T-cell (primary cell): Measurements from ENCODE around the gene MARCHF9. TPM values are rescaled to one million over a fixed set of nuclear protein-coding genes. Genes with fewer than 3 reads are reported as not detected.

ENCODE experiments used
- ATAC-seq, 4 experiments: fragments of 200-7000 bp in 3 of 4; fragments of 150-1000 bp in 1 of 4; cut with Tn5 transposase; replicated peaks in 1 of 4; 1 replicate in 3 of 4; 2 replicates in 1 of 4; pipeline ENCODE4 v1.10.0; 2021; ENCODE audit warnings: moderate library complexity in 3 of 4, mild to moderate bottlenecking in 2 of 4, moderate number of reproducible peaks in 1 of 4
- CTCF ChIA-PET, 2 donors: fragments of 300-600 bp; sonication (Branson Sonifier 250); formaldehyde crosslinking; loops; one replicate each; lab custom pipeline; 2022; ENCODE audit warnings: antibody characterized with exemption in 2 of 2; lab: Charles Lee
- POLR2A ChIA-PET, 2 donors: fragments of 300-600 bp; sonication (Branson Sonifier 250); formaldehyde crosslinking; loops; one replicate each; lab custom pipeline; 2022; ENCODE audit warnings: antibody characterized with exemption in 2 of 2; lab: Charles Lee
- DNase-seq, 35 experiments: peaks; one replicate each; pipeline versions ENCODE4 v3.0.0 to v3.0.0-alpha.2; 2013 to 2023
- H3K27ac ChIP-seq: one replicate; pipeline ENCODE4 v1.5.1; 2013; ENCODE audit warnings: low read length
- H3K27me3 ChIP-seq, 2 experiments: replicated peaks in 1 of 2; 1 replicate in 1 of 2; 2 replicates in 1 of 2; pipeline versions ENCODE4 v1.6.1 to v1.7.0; 2013; ENCODE audit warnings: low read length in 1 of 2, mixed read lengths in 1 of 2; ENCODE audit not compliant: control insufficient read depth in 2 of 2, insufficient read depth in 2 of 2; ENCODE audit errors: extremely low read depth in 1 of 2
- H3K36me3 ChIP-seq, 2 donors: 1 replicate in 1 of 2; 2 replicates in 1 of 2; pipeline versions ENCODE4 v1.6.1 to v1.7.0; 2013; ENCODE audit warnings: low read length in 1 of 2; ENCODE audit not compliant: control insufficient read depth in 2 of 2, insufficient read depth in 1 of 2; ENCODE audit errors: extremely low read depth in 1 of 2
- H3K4me1 ChIP-seq, 2 experiments: 1 replicate in 1 of 2; 2 replicates in 1 of 2; pipeline versions ENCODE4 v1.6.1 to v1.7.0; 2013; ENCODE audit warnings: low read length in 2 of 2, mixed read lengths in 1 of 2; ENCODE audit not compliant: insufficient read depth in 2 of 2, control insufficient read depth in 1 of 2; ENCODE audit errors: extremely low read depth in 1 of 2
- H3K4me3 ChIP-seq, 2 donors: 1 replicate in 1 of 2; 2 replicates in 1 of 2; pipeline versions ENCODE4 v1.5.1 to v1.7.0; 2013; ENCODE audit warnings: mild to moderate bottlenecking in 2 of 2, low read length in 1 of 2, moderate library complexity in 1 of 2; ENCODE audit not compliant: control insufficient read depth in 1 of 2; ENCODE audit errors: extremely low read depth in 1 of 2
- H3K9me3 ChIP-seq: 2 replicates; pipeline ENCODE4 v1.7.0; 2013
- H3K27ac Mint-ChIP-seq, 2 donors: one replicate each; pipeline ENCODE4 v1.8.0; 2020 to 2021; ENCODE audit warnings: mild to moderate bottlenecking in 2 of 2, mixed read lengths in 2 of 2
- H3K27me3 Mint-ChIP-seq, 2 donors: one replicate each; pipeline ENCODE4 v1.8.0; 2021 to 2022; ENCODE audit warnings: mixed read lengths in 2 of 2
- H3K36me3 Mint-ChIP-seq: one replicate; pipeline ENCODE4 v1.8.0; 2021; ENCODE audit warnings: mixed read lengths
- H3K4me1 Mint-ChIP-seq, 3 donors: one replicate each; pipeline ENCODE4 v1.8.0; 2020 to 2022; ENCODE audit warnings: mixed read lengths in 3 of 3, mild to moderate bottlenecking in 1 of 3
- H3K4me3 Mint-ChIP-seq, 3 donors: one replicate each; pipeline ENCODE4 v1.8.0; 2020 to 2022; ENCODE audit warnings: mild to moderate bottlenecking in 3 of 3, mixed read lengths in 3 of 3, moderate library complexity in 3 of 3
- H3K9me3 Mint-ChIP-seq, 3 donors: one replicate each; pipeline ENCODE4 v1.8.0; 2020 to 2022; ENCODE audit warnings: mixed read lengths in 3 of 3
- WGBS: methylation state at CpG from one replicate; pipeline ENCODE4 v1.1.5; 2013; ENCODE audit warnings: missing lambda C conversion rate; ENCODE audit not compliant: insufficient coverage; 5-methylcytosine and 5-hydroxymethylcytosine counted together
- total RNA-seq, 35 experiments: library from RNA in 6 of 35; stranded (reverse) in 6 of 35; fragments of 120-200 nt in 1 of 35; gene quantifications; one replicate each; pipeline versions ENCODE4 v1.2.1 to v1.2.4 and lab custom pipeline; 2013 to 2026

Gene MARCHF9
- total RNA-seq, 5 donors from 2014 or later (not counting 1 experiment from before 2014, with no cell fraction given), result 45.4 to 72.9 (median 71.7) TPM

GRCh38 chr12:57743769-57744168 lies 11.1 kb upstream of the MARCHF9 start:
- no peaks in the 10 kb centered on the region for H3K27me3 ChIP-seq
- Mint-ChIP-seq H3K9me3 (no peaks in the 10 kb centered on the region), H3K4me1 (peaks cover 58 to 66% (median 62%) of the 10 kb centered on the region in 3 donors), H3K27me3 (no peaks in the 10 kb centered on the region), H3K36me3 (peaks cover 15% of the 10 kb centered on the region), H3K4me3 (peak overlapping the region; percentile 93 to 97 (median 94)), H3K27ac (peak overlapping the region; percentile 96 to 98)
- WGBS, result no CpG with 5 or more reads among the region's 2 CpGs
- POLR2A ChIA-PET, result interaction anchor here in 1 of 2 donors (0.6 kb wide), 1 partner anchor 195 kb away, joined by 5 read pairs; no protein-coding TSS in a partner anchor
- CTCF ChIA-PET, result interaction anchor here in 1 of 2 donors (0.9 kb wide), 1 partner anchor 1107 kb away, joined by 5 read pairs; no protein-coding TSS in a partner anchor
- H3K27ac ChIP-seq, result peak overlapping the region; percentile 96
- no peaks in the 10 kb centered on the region for H3K9me3 ChIP-seq
- H3K4me3 ChIP-seq, result no peak overlapping the region
- no peak for ATAC-seq
- H3K4me1 ChIP-seq, result peaks cover 38 to 58% of the 10 kb centered on the region in 2 experiments
- peaks cover 4 to 31% of the 10 kb centered on the region in 2 donors for H3K36me3 ChIP-seq
- no peak for DNase-seq

- peaks cover 34 to 52% of the 10 kb centered on the region in 2 experiments for H3K4me1 ChIP-seq
- no peaks in the 10 kb centered on the region for H3K9me3 ChIP-seq
- H3K4me3 Mint-ChIP-seq, result peak overlapping the region; percentile 93 to 97 (median 94)
- DNase-seq (peak in 32 of 35 experiments; percentile 45 to 86 (median 68)), ATAC-seq (peak; percentile 8 to 46 (median 14))
- no peaks in the 10 kb centered on the region for H3K27me3 Mint-ChIP-seq
- H3K27me3 ChIP-seq, result no peaks in the 10 kb centered on the region
- WGBS, result 9% methylated on average over 7 of the region's 21 CpGs
- ChIA-PET POLR2A (interaction anchor here (0.6 to 1.4 kb wide), 3 partner anchors 10 to 195 kb away, joined by 3 to 5 read pairs (median 4); no protein-coding TSS in a partner anchor), CTCF (interaction anchor here (0.7 to 1.8 kb wide), 5 partner anchors 10 to 1188 kb away, joined by 3 to 11 read pairs (median 5); no protein-coding TSS in a partner anchor)
- H3K27ac Mint-ChIP-seq, result peak overlapping the region; percentile 96 to 98
- peaks cover 6 to 34% of the 10 kb centered on the region in 2 donors for H3K36me3 ChIP-seq
- H3K4me3 ChIP-seq, result peak overlapping the region; percentile 81 to 96
- peaks cover 19% of the 10 kb centered on the region for H3K36me3 Mint-ChIP-seq
- H3K9me3 Mint-ChIP-seq, result no peaks in the 10 kb centered on the region
- H3K27ac ChIP-seq, result peak overlapping the region; percentile 96
- peaks cover 53 to 61% (median 57%) of the 10 kb centered on the region in 3 donors for H3K4me1 Mint-ChIP-seq
These were observed 10.6 kb upstream of the MARCHF9 start for GRCh38 chr12:57744194-57744776.

DNA sequence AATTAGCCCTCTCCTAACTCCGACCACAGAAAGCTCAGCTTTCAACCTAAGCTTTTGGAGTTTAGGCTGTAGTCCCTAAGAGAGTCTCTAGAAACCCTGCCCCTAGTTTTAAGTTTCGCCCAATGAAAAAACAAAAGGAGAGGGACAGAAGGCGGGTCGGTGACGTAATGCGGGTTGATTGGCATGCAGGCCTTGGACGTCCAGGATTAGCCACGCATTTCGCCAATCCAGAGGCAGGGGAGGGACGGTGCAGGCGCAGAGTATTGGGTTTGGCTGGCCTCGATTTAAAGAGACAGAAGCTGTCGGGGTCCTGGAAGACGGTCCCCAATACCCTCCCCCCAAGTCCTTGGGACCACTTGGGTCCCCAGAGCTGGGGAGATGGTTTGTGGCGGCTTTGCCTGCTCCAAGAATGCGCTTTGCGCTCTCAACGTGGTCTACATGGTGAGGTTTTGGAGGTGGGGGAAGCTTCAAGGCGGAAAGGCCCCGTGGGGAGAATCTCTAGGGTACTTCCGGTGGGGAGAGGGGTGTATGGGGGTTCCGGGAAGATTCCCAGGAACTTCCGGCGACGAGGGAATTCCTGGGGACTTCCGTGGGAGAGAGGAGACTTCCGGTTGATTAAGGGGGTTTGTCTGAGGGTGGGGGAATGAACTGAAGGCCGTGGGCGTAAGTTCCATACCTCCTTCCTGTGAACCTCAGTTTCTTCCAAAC lies 10.0 kb upstream of the MARCHF9 start, which contains the start of gene TSPAN31:
Gene TSPAN31 (plus strand): TSS at position 263 of the 708 bp plus-strand sequence. CDS start 116 bp downstream, at position 379.
- DNase-seq (peak; percentile 79 to 98 (median 95)), ATAC-seq (peak; percentile 81 to 87 (median 83))
- ChIA-PET POLR2A (interaction anchor here in 1 of 2 donors (0.7 to 1.4 kb wide), 2 partner anchors 9 to 82 kb away, joined by 3 to 4 read pairs; no protein-coding TSS in a partner anchor), CTCF (interaction anchor here (0.5 to 1.8 kb wide), 7 partner anchors 9 to 1189 kb away, joined by 3 to 11 read pairs (median 5); no protein-coding TSS in a partner anchor)
- Histone ChIP-seq H3K4me1 (peaks cover 28 to 46% of the 10 kb centered on the region in 2 experiments), H3K36me3 (peaks cover 4 to 30% of the 10 kb centered on the region in 2 donors), H3K4me3 (peak within 1 kb of the TSS; percentile 81 to 96), H3K27ac (peak within 1 kb of the TSS; percentile 96), H3K27me3 (no peaks in the 10 kb centered on the region), H3K9me3 (no peaks in the 10 kb centered on the region)
- no peaks in the 10 kb centered on the region for H3K9me3 Mint-ChIP-seq
- H3K36me3 Mint-ChIP-seq, result peaks cover 16% of the 10 kb centered on the region
- peak within 1 kb of the TSS; percentile 96 to 98 for H3K27ac Mint-ChIP-seq
- peak within 1 kb of the TSS; percentile 93 to 97 (median 94) for H3K4me3 Mint-ChIP-seq
- H3K4me1 Mint-ChIP-seq, result peaks cover 47 to 54% (median 52%) of the 10 kb centered on the region in 3 donors
- WGBS, result 2% methylated on average over 18 of the region's 29 CpGs
- H3K27me3 Mint-ChIP-seq, result no peaks in the 10 kb centered on the region

DNA sequence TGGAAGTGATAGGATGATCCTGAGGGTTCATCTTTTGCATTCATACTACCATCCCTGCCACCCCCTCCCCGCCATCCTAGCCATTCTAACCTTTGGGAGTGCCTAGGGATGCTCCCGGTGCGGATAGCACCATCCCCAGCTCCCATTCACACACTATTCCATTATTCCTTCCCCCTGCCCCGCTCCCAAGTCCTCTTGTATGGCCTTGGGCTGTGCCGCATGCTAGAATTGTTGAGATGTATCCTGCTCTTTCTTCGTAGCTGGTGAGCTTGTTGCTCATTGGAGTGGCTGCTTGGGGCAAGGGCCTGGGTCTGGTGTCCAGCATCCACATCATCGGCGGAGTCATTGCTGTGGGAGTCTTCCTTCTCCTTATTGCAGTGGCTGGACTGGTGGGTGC lies 9.4 kb upstream of the MARCHF9 start:
- ChIA-PET CTCF (interaction anchor here in 1 of 2 donors (0.5 to 1.8 kb wide), 3 partner anchors 9 to 1059 kb away, joined by 3 to 11 read pairs (median 3); no protein-coding TSS in a partner anchor), POLR2A (interaction anchor here in 1 of 2 donors (1.4 kb wide), 1 partner anchor 9 kb away, joined by 3 read pairs; no protein-coding TSS in a partner anchor)
- Mint-ChIP-seq H3K9me3 (no peaks in the 10 kb centered on the region), H3K4me1 (peaks cover 48 to 55% (median 49%) of the 10 kb centered on the region in 3 donors), H3K27me3 (no peaks in the 10 kb centered on the region), H3K4me3 (peak overlapping the region; percentile 93 to 97 (median 94)), H3K36me3 (peaks cover 19% of the 10 kb centered on the region), H3K27ac (peak overlapping the region; percentile 96 to 98)
- ATAC-seq (no peak), DNase-seq (no peak)
- Histone ChIP-seq H3K36me3 (peaks cover 4 to 29% of the 10 kb centered on the region in 2 donors), H3K4me1 (peaks cover 23 to 44% of the 10 kb centered on the region in 2 experiments), H3K9me3 (no peaks in the 10 kb centered on the region), H3K27me3 (no peaks in the 10 kb centered on the region), H3K4me3 (peak overlapping the region; percentile 81 to 96), H3K27ac (peak overlapping the region; percentile 96)
- WGBS, result 71% methylated on average over 6 of the region's 8 CpGs

- H3K4me1 Mint-ChIP-seq, result peaks cover 48 to 55% (median 49%) of the 10 kb centered on the region in 3 donors
- Histone ChIP-seq H3K36me3 (peaks cover 4 to 30% of the 10 kb centered on the region in 2 donors), H3K27ac (peak overlapping the region; percentile 96), H3K9me3 (no peaks in the 10 kb centered on the region), H3K4me1 (peaks cover 20 to 44% of the 10 kb centered on the region in 2 experiments), H3K4me3 (peak overlapping the region in 1 of 2 donors; percentile 96), H3K27me3 (no peaks in the 10 kb centered on the region)
- DNase-seq, result no peak
- peaks cover 23% of the 10 kb centered on the region for H3K36me3 Mint-ChIP-seq
- ChIA-PET POLR2A (no interaction called here), CTCF (interaction anchor here in 1 of 2 donors (1.8 kb wide), 1 partner anchor 10 kb away, joined by 11 read pairs; no protein-coding TSS in a partner anchor)
- no peaks in the 10 kb centered on the region for H3K9me3 Mint-ChIP-seq
- H3K27ac Mint-ChIP-seq, result peak overlapping the region; percentile 96 to 98
- H3K27me3 Mint-ChIP-seq, result no peaks in the 10 kb centered on the region
- no CpG with 5 or more reads among the region's 3 CpGs for WGBS
- peak overlapping the region; percentile 93 to 97 (median 94) for H3K4me3 Mint-ChIP-seq
- no peak for ATAC-seq
These were observed 8.9 kb upstream of the MARCHF9 start for GRCh38 chr12:57746025-57746424.
